ENCODE measurements around the gene BORCS8. TPM values are rescaled to one million over a fixed set of nuclear protein-coding genes. Genes with fewer than 3 reads are reported as not detected.

BORCS8 gene
- total RNA-seq, 4 donors from 2014 or later, result 6.9 to 33.9 (median 17.9) TPM

GRCh38 chr19:19209372-19209771 is 17.4 kb upstream of the BORCS8 start:
- Histone ChIP-seq H3K4me3 (no peak overlapping the region), H3K27ac (no peak overlapping the region), H3K27me3 (peaks cover 44% of the 10 kb centered on the region), H3K4me1 (no peaks in the 10 kb centered on the region), H3K36me3 (no peaks in the 10 kb centered on the region), H3K9me3 (no peaks in the 10 kb centered on the region)
- no peak for DNase-seq (ENCODE audit: low spot score in 2 of 2)
- TF ChIP-seq EP300 (IDR thresholded peaks at IDR 0.05), result no peak
- no peak for TF ChIP-seq CTCF (IDR thresholded peaks at IDR 0.05)
- 62% methylated on average over 9 of the region's 9 CpGs for WGBS

GRCh38 chr19:19207637-19208572 is 16.0 kb upstream of the BORCS8 start:
- Histone ChIP-seq H3K4me1 (peaks cover 2% of the 10 kb centered on the region), H3K4me3 (no peak overlapping the region), H3K9me3 (no peaks in the 10 kb centered on the region), H3K27me3 (peaks cover 30% of the 10 kb centered on the region), H3K27ac (no peak overlapping the region), H3K36me3 (no peaks in the 10 kb centered on the region)
- DNase-seq (ENCODE audit: low spot score in 2 of 2), result peak in 1 of 2 donors; percentile 25
- 56% methylated on average over 6 of the region's 8 CpGs for WGBS
- TF ChIP-seq CTCF (IDR thresholded peaks at IDR 0.05) (no peak), POLR2AphosphoS5 (IDR thresholded peaks at IDR 0.05) (no peak), POLR2A (IDR thresholded peaks at IDR 0.05) (no peak), EP300 (IDR thresholded peaks at IDR 0.05) (no peak)

- H3K27me3 ChIP-seq, result peaks cover 20% of the 10 kb centered on the region
Observed at GRCh38 chr19:19206938-19207337, 15.0 kb upstream of the BORCS8 start.

GRCh38 chr19:19205416-19206410 is 13.8 kb upstream of the BORCS8 start:
- TF ChIP-seq POLR2A (IDR thresholded peaks at IDR 0.05) (no peak), EP300 (IDR thresholded peaks at IDR 0.05) (no peak), POLR2AphosphoS5 (IDR thresholded peaks at IDR 0.05) (no peak), CTCF (IDR thresholded peaks at IDR 0.05) (no peak)
- Histone ChIP-seq H3K9me3 (no peaks in the 10 kb centered on the region), H3K27me3 (peaks cover 8% of the 10 kb centered on the region), H3K4me1 (peaks cover 15% of the 10 kb centered on the region), H3K27ac (no peak overlapping the region), H3K4me3 (no peak overlapping the region), H3K36me3 (peaks cover 5% of the 10 kb centered on the region)
- no peak for DNase-seq (ENCODE audit: low spot score in 2 of 2)
- 61% methylated on average over 8 of the region's 14 CpGs for WGBS

More at GRCh38 chr19:19206938-19207337, 15.0 kb upstream of the BORCS8 start:
- WGBS, result 65% methylated on average over 5 of the region's 5 CpGs
- no peaks in the 10 kb centered on the region for H3K9me3 ChIP-seq
- H3K4me1 ChIP-seq, result peaks cover 11% of the 10 kb centered on the region
- no peak overlapping the region for H3K27ac ChIP-seq
- H3K36me3 ChIP-seq, result no peaks in the 10 kb centered on the region
- TF ChIP-seq CTCF (IDR thresholded peaks at IDR 0.05) (no peak), POLR2AphosphoS5 (IDR thresholded peaks at IDR 0.05) (no peak), EP300 (IDR thresholded peaks at IDR 0.05) (no peak), POLR2A (IDR thresholded peaks at IDR 0.05) (no peak)
- H3K4me3 ChIP-seq, result no peak overlapping the region
- DNase-seq (ENCODE audit: low spot score in 2 of 2), result peak in 1 of 2 donors; percentile 33

All from suprapubic skin (tissue), 4 donors.